ENCODE data around the gene IBSP. TPM values are rescaled to one million over a fixed set of nuclear protein-coding genes. Genes with fewer than 3 reads are reported as not detected.

IBSP gene
- total RNA-seq, 1 donor from 2014 or later, result not detected

GRCh38 chr4:87805971-87806370 is 6.6 kb downstream of the IBSP start:
- Mint-ChIP-seq H3K4me3 (ENCODE audit: unreplicated experiment) (no peak overlapping the region), H3K36me3 (ENCODE audit: unreplicated experiment) (no peaks in the 10 kb centered on the region), H3K4me1 (ENCODE audit: unreplicated experiment) (no peaks in the 10 kb centered on the region), H3K27me3 (ENCODE audit: unreplicated experiment) (no peaks in the 10 kb centered on the region), H3K9me3 (ENCODE audit: unreplicated experiment) (no peaks in the 10 kb centered on the region), H3K27ac (ENCODE audit: unreplicated experiment) (no peak overlapping the region)
- TF ChIP-seq CTCF (IDR thresholded peaks at IDR 0.05), result no peak
- DNase-seq (ENCODE audit: extremely low spot score, unreplicated experiment), result no peak

GRCh38 chr4:87806520-87806919 is 7.2 kb downstream of the IBSP start:
- no peaks in the 10 kb centered on the region for H3K36me3 Mint-ChIP-seq (ENCODE audit: unreplicated experiment)
- DNase-seq (ENCODE audit: extremely low spot score, unreplicated experiment), result no peak
- no peaks in the 10 kb centered on the region for H3K4me1 Mint-ChIP-seq (ENCODE audit: unreplicated experiment)
- TF ChIP-seq CTCF (IDR thresholded peaks at IDR 0.05), result no peak
- H3K9me3 Mint-ChIP-seq (ENCODE audit: unreplicated experiment), result no peaks in the 10 kb centered on the region
- no peak overlapping the region for H3K4me3 Mint-ChIP-seq (ENCODE audit: unreplicated experiment)
- H3K27me3 Mint-ChIP-seq (ENCODE audit: unreplicated experiment), result peaks cover 2% of the 10 kb centered on the region
- H3K27ac Mint-ChIP-seq (ENCODE audit: unreplicated experiment), result no peak overlapping the region

- Mint-ChIP-seq H3K27ac (ENCODE audit: unreplicated experiment) (no peak overlapping the region), H3K36me3 (ENCODE audit: unreplicated experiment) (no peaks in the 10 kb centered on the region), H3K4me3 (ENCODE audit: unreplicated experiment) (no peak overlapping the region), H3K4me1 (ENCODE audit: unreplicated experiment) (no peaks in the 10 kb centered on the region), H3K27me3 (ENCODE audit: unreplicated experiment) (peaks cover 2% of the 10 kb centered on the region), H3K9me3 (ENCODE audit: unreplicated experiment) (no peaks in the 10 kb centered on the region)
- TF ChIP-seq CTCF (IDR thresholded peaks at IDR 0.05), result no peak
- no peak for DNase-seq (ENCODE audit: extremely low spot score, unreplicated experiment)
Observed at GRCh38 chr4:87807402-87807801, 8.0 kb downstream of the IBSP start.

DNA sequence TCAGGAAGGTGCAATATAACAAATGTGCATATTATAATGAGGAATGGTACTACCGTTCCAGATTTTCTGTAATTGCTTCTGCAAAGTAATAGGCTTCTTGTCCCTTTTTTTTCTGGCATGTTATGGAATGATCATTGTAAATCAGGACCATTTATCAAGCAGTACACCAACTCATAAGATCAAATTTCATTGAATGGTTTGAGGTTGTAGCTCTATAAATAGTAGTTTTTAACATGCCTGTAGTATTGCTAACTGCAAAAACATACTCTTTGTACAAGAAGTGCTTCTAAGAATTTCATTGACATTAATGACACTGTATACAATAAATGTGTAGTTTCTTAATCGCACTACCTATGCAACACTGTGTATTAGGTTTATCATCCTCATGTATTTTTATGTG is 12.6 kb downstream of the IBSP start:
- no peak overlapping the region for H3K4me3 Mint-ChIP-seq (ENCODE audit: unreplicated experiment)
- H3K4me1 Mint-ChIP-seq (ENCODE audit: unreplicated experiment), result no peaks in the 10 kb centered on the region
- no peak for TF ChIP-seq CTCF (IDR thresholded peaks at IDR 0.05)
- H3K9me3 Mint-ChIP-seq (ENCODE audit: unreplicated experiment), result peaks cover 9% of the 10 kb centered on the region
- H3K36me3 Mint-ChIP-seq (ENCODE audit: unreplicated experiment), result no peaks in the 10 kb centered on the region
- no peak overlapping the region for H3K27ac Mint-ChIP-seq (ENCODE audit: unreplicated experiment)
- peaks cover 2% of the 10 kb centered on the region for H3K27me3 Mint-ChIP-seq (ENCODE audit: unreplicated experiment)
- no peak for DNase-seq (ENCODE audit: extremely low spot score, unreplicated experiment)

GRCh38 chr4:87819281-87819919 is 20.0 kb downstream of the IBSP start:
- Mint-ChIP-seq H3K4me3 (ENCODE audit: unreplicated experiment) (no peak overlapping the region), H3K9me3 (ENCODE audit: unreplicated experiment) (peaks cover 9% of the 10 kb centered on the region), H3K27me3 (ENCODE audit: unreplicated experiment) (peaks cover 3% of the 10 kb centered on the region), H3K27ac (ENCODE audit: unreplicated experiment) (peak overlapping the region; percentile 73), H3K36me3 (ENCODE audit: unreplicated experiment) (no peaks in the 10 kb centered on the region), H3K4me1 (ENCODE audit: unreplicated experiment) (peaks cover 14% of the 10 kb centered on the region)
- TF ChIP-seq CTCF (IDR thresholded peaks at IDR 0.05), result no peak
- DNase-seq (ENCODE audit: extremely low spot score, unreplicated experiment), result no peak
